Astrocyte of the spinal cord (primary cell): ENCODE measurements around the gene GRID1.
"Not testable (repeated sequence)": the region's sequence is repeated elsewhere in the genome, so short reads cannot be mapped to it uniquely, and the experiment has no call there.

Experiments used
- DNase-seq: peaks from one replicate; pipeline ENCODE4 v3.0.0; 2011; ENCODE audit warnings: low read depth, low spot score
- H3K4me3 ChIP-seq: 2 replicates; pipeline ENCODE4 v1.5.1; 2011; ENCODE audit warnings: low read depth, mild to moderate bottlenecking, low read length, moderate library complexity
- CTCF ChIP-seq: IDR thresholded peaks from 2 replicates; pipeline ENCODE4 v1.5.1; 2012; ENCODE audit warnings: low read depth, mild to moderate bottlenecking, low read length, inconsistent platforms
- in situ Hi-C: cut with HindIII; loops from 2 replicates; pipeline ENCODE4 v1.10.0; 2017; ENCODE audit warnings: low sequenced_read_pairs

Gene GRID1

GRCh38 chr10:86179153-86179524 lies 187.5 kb downstream of the GRID1 start:
- no peak for DNase-seq
- TF ChIP-seq CTCF: no peak
- in situ Hi-C loops: no loop called here

GRCh38 chr10:86178401-86179152 lies 188.0 kb downstream of the GRID1 start:
- H3K4me3 ChIP-seq: no peak overlapping the region
- no peak for DNase-seq
- peak; percentile 8 for TF ChIP-seq CTCF
- in situ Hi-C loops: no loop called here

More at GRCh38 chr10:86179153-86179524, 187.5 kb downstream of the GRID1 start:
- H3K4me3 ChIP-seq: no peak overlapping the region

- in situ Hi-C loops: no loop called here
- TF ChIP-seq CTCF: no peak
- no peak overlapping the region for H3K4me3 ChIP-seq
- DNase-seq: no peak
Measured at GRCh38 chr10:86177537-86178155, 188.9 kb downstream of the GRID1 start.

GRCh38 chr10:86176850-86177536 lies 189.6 kb downstream of the GRID1 start:
- H3K4me3 ChIP-seq: no peak overlapping the region
- in situ Hi-C loops: no loop called here
- TF ChIP-seq CTCF: no peak
- no peak for DNase-seq

GRCh38 chr10:86175476-86175875 lies 191.1 kb downstream of the GRID1 start:
- H3K4me3 ChIP-seq, in situ Hi-C loops: not testable (repeated sequence)

GRCh38 chr10:86172301-86172700 lies 194.3 kb downstream of the GRID1 start:
- in situ Hi-C loops: no loop called here
- no peak for TF ChIP-seq CTCF

More at GRCh38 chr10:86175476-86175875, 191.1 kb downstream of the GRID1 start:
- DNase-seq: not testable (repeated sequence)

More at GRCh38 chr10:86172301-86172700, 194.3 kb downstream of the GRID1 start:
- no peak overlapping the region for H3K4me3 ChIP-seq
- DNase-seq: no peak
